HG02763 (cell line): Measurements from ENCODE around the gene PHF13.

ENCODE experiments used
- ATAC-seq: cut with Tn5 transposase; IDR thresholded peaks from one replicate; pipeline ENCODE4 v1.9.1; 2021; ENCODE audit warnings: mild to moderate bottlenecking, moderate library complexity; ENCODE audit not compliant: unreplicated experiment

Gene PHF13

DNA sequence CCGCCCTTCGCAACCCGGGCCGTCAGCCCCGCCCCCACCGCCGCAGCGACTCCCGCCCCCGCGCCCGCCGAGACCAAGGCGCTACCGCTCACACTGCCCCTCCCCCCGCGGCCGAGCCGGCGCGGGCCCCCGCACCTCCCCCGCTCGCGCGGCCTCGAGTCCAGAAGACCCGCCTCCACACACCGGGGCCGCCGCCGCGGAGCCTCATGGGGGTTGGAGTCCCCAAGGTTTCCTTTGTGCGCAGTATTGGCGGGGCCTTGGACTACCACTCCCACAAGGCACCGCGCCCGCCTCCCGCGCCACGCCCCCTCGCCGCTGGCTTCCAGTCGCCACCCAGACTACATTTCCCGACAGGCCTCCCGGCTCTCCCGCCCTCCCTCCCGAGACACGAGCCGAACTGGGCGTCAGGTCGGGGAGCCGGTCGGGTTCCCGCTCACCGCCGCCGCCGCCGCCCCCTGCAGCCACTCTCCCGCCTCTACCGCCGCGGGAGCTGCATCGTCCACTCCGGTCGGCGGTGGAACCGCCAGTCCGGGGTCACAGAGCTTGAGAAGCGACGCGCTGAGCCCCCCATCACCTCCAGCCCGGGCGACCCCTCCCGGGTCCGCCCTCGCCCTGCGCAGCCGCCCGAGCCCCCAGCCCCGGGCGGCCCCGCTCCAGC, at the start of gene PHF13:
Gene PHF13, plus strand, starts transcription at position 371 of the 658 bp plus-strand sequence. CDS start 336 bp downstream, outside the sequence.
- peak; percentile 92 for ATAC-seq

DNA sequence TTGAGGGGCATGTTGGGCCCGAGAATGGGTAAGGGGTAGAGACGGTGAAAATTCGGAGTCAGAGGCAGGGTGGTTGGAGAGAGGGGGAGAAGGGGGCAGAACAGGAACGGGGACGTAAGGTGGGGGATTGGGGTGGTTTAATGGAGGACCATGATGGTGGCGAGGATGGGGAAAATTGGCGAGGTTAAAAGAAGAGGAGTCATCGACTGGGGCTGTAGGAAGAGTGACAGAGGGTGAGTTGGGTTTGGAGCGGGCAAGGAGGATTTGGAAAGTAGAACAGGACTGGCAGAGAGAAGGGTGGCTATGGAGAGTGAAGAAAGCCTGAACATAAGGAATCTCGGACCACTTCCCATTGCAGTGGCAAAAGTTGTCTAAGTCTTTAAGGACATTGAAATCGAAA, 44.5 kb upstream of the PHF13 start:
- ATAC-seq: no peak

DNA sequence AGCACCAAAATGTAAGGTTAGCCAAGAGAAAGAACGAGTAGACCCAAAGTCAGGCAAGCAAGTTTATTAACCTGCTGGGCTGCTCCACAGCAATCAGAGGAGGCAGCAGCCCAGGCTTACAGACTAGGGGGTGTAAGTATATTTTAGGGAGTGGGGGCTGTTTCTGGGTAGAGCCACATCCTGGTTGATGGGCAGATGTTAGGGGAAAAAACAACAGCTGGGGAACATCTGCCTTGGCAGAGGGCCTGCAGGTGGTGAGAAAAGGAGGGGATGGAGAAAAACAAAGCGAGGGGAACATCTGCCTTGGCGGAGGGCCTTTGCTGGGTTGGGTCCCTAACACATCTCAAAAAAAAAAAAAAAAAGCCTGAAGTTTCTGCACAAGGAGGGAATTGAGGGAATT, 43.4 kb upstream of the PHF13 start:
- ATAC-seq: no peak

DNA sequence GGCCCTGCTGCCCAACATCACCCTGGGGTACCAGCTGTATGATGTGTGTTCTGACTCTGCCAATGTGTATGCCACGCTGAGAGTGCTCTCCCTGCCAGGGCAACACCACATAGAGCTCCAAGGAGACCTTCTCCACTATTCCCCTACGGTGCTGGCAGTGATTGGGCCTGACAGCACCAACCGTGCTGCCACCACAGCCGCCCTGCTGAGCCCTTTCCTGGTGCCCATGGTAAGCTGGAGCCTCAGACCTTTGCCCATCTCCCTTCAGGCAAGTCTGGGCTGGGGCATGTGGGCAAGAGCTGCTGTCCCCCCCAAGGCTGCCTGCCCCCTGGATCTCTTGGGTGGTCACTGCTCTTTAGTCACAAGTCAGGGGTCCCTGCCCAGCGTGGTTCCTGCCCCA, 42.5 kb upstream of the PHF13 start:
- no peak for ATAC-seq

DNA sequence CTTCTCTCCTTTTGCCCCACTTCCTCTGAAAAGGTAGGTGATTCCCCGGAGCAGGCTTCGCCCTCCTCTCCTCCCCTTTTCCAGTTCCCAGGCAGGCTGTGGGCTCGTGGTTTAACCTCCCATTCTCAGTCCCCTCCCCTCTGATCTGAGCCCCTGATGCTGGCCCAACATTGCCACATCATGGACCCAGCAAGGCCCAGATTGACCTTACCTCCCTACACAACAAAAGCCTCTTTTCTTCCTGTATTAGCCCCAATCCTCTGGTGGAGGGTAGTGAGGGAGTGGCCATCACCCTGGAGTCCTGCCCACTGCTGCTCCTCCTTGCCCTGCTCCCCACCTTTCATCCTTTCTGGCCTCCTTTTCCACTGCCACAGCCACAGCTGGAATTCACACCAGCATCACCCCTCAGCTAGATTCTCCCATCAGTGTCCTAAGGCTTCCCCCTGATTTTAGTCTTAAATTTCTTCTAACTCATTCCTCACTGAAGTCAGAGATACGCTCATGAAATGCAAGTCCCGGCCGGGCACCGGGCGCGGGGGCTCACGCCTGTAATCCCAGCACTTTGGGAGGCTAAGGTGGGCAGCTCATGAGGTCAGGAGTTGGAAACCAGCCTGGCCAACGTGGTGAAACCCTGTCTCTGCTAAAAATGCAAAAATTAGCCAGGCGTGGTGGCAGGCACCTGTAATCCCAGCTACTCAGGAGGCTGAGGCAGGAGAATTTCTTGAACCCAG, 40.7 kb upstream of the PHF13 start:
- ATAC-seq: no peak

DNA sequence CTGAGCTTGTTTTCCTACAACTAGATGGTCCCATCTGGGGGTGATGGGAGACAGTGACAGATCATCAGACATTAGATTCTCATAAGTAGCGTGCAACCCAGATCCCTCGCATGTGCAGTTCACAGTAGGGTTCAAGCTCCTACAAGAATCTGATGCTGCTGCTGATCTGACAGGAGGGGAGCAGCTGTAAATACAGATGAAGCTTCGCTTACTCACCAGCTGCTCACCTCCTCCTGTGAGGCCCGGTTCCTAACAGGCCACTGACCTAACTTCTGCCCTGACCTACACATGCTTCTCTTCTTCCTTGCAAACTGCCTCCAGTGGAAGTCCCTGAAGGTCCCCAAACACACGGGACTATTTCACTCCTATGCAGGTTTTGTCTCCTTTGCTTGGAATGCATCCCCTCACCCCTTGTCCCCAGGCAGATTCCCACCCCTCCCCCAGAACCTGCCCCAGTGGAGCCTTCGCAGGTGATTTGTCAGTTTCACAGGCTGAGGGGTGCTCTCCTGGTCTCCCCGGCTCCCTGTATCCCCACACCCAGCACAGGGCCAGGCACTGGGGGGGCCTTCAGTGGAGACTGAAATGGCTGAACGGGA, 39.4 kb upstream of the PHF13 start:
- ATAC-seq: no peak

DNA sequence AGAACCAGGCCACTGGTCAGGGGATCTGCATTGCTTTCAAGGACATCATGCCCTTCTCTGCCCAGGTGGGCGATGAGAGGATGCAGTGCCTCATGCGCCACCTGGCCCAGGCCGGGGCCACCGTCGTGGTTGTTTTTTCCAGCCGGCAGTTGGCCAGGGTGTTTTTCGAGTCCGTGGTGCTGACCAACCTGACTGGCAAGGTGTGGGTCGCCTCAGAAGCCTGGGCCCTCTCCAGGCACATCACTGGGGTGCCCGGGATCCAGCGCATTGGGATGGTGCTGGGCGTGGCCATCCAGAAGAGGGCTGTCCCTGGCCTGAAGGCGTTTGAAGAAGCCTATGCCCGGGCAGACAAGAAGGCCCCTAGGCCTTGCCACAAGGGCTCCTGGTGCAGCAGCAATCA, 38.7 kb upstream of the PHF13 start:
- ATAC-seq: no peak

DNA sequence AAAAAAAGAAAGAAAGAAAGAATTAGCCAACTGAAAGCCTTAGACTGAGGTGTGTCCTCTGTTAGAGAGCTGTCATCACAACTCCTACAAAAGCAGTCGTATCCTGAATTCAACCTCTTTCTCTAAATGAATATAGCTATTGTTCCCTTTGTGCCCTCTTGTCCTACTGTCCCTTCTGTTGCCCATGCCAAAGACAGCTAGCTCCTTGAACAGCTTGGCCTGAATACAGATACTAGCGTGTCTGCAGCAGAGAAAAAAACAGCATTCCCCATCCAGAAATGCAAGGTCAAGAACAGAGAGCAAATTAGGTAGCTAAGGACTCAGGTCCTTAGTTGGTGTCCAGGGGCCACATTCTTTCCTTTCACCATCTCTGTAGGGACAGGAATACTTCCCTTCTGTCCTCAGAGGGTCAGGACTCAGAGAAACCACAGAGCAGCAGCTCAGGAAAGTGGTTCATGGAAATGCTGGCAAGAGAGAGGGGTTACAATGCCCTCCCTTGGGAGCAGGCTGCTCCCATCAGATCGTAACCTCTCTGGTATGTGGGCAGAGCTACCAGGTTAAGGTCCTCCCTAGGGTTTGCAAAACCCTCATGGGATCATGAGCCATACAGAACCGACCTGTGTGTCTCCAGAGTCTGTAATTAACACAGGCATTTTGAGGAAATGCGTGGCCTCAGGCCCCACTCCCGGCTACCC, 35.6 kb upstream of the PHF13 start:
- ATAC-seq: no peak

DNA sequence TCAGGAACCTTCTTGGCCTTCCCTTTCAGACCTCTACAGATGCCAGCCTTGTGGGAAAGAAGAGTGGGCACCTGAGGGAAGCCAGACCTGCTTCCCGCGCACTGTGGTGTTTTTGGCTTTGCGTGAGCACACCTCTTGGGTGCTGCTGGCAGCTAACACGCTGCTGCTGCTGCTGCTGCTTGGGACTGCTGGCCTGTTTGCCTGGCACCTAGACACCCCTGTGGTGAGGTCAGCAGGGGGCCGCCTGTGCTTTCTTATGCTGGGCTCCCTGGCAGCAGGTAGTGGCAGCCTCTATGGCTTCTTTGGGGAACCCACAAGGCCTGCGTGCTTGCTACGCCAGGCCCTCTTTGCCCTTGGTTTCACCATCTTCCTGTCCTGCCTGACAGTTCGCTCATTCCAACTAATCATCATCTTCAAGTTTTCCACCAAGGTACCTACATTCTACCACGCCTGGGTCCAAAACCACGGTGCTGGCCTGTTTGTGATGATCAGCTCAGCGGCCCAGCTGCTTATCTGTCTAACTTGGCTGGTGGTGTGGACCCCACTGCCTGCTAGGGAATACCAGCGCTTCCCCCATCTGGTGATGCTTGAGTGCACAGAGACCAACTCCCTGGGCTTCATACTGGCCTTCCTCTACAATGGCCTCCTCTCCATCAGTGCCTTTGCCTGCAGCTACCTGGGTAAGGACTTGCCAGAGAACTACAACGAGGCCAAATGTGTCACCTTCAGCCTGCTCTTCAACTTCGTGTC, 34.7 kb upstream of the PHF13 start:
- ATAC-seq: no peak

DNA sequence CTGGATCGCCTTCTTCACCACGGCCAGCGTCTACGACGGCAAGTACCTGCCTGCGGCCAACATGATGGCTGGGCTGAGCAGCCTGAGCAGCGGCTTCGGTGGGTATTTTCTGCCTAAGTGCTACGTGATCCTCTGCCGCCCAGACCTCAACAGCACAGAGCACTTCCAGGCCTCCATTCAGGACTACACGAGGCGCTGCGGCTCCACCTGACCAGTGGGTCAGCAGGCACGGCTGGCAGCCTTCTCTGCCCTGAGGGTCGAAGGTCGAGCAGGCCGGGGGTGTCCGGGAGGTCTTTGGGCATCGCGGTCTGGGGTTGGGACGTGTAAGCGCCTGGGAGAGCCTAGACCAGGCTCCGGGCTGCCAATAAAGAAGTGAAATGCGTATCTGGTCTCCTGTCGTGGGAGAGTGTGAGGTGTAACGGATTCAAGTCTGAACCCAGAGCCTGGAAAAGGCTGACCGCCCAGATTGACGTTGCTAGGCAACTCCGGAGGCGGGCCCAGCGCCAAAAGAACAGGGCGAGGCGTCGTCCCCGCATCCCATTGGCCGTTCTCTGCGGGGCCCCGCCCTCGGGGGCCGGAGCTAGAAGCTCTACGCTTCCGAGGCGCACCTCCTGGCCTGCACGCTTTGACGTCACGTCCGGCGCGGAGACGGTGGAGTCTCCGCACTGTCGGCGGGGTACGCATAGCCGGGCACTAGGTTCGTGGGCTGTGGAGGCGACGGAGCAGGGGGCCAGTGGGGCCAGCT, 34.0 kb upstream of the PHF13 start, which contains the start of gene ZBTB48:
Gene ZBTB48, plus strand, starts transcription at position 621 of the 745 bp plus-strand sequence. CDS start 616 bp downstream, outside the sequence.
- peak; percentile 98 for ATAC-seq

DNA sequence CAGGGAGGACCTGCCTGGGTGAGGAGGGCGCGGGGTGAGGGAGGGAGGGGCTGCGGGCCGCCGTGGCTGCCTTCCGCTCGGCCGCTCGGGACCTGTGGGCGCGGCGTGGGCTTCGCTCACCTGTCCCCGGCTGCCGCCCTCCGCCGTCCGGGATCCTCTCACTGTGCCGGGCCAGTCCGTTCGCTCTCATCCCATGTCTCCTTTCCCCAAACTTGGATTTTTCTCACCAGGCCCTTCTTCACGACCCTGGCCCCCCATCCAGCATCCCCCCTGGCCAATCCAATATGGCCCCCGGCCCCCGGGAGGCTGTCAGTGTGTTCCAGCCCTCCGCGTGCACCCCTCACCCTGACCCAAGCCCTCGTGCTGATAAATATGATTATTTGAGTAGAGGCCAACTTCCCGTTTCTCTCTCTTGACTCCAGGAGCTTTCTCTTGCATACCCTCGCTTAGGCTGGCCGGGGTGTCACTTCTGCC, 33.4 kb upstream of the PHF13 start:
- no peak for ATAC-seq

DNA sequence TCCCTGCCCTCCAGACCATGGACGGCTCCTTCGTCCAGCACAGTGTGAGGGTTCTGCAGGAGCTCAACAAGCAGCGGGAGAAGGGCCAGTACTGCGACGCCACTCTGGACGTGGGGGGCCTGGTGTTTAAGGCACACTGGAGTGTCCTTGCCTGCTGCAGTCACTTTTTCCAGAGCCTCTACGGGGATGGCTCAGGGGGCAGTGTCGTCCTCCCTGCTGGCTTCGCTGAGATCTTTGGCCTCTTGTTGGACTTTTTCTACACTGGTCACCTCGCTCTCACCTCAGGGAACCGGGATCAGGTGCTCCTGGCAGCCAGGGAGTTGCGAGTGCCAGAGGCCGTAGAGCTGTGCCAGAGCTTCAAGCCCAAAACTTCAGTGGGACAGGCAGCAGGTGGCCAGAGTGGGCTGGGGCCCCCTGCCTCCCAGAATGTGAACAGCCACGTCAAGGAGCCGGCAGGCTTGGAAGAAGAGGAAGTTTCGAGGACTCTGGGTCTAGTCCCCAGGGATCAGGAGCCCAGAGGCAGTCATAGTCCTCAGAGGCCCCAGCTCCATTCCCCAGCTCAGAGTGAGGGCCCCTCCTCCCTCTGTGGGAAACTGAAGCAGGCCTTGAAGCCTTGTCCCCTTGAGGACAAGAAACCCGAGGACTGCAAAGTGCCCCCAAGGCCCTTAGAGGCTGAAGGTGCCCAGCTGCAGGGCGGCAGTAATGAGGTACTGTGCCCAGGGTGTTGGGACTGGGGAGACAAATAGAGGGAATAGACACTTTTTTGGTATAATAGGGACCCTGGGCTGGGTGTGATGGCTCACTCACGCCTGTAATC, 32.7 kb upstream of the PHF13 start:
- ATAC-seq: no peak

DNA sequence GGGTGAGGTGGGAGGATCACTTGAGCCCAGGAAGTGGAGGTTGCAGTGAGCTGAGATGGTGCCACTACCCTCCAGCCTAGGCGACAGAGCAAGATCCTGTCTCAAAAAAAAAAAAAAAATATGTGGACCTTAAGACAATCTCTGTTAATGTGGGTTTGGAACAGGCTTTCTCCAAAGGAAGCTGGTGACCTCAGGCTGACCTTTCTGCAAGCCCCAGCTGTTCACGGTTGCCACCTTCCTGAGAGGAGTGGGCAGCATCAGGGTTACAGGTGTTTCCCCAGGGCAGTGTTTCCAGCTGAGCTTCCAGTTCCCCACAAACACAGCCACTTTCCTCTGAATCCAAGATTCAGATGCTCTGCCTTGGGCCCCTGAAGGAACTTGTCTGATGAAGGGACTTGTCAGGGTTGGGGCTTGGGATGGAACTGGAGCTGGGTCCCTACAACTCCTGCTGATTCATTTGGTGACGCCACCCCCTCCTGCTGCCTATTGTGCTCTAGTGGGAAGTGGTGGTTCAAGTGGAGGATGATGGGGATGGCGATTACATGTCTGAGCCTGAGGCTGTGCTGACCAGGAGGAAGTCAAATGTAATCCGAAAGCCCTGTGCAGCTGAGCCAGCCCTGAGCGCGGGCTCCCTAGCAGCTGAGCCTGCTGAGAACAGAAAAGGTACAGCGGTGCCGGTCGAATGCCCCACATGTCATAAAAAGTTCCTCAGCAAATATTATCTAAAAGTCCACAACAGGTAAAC, 31.8 kb upstream of the PHF13 start:
- ATAC-seq: no peak

DNA sequence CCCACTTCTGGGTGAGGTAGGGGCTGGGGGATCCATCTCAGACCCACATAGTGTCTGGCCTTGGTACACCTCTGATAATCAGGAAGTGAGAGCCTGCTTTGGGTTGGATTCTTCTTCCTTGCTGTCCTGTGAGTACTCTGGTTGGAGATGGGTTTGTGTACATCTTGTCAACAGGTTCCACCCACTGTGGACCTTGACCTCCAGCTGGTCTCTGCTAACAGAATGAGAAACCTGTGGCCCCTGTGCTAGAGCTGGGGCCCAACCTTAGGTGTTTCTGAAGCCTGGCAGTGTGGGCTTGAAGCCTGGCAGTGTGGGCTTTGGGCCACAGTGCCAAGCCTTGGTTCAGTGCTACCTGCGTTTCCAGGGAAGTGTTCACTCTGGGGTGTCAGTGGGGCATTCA, 31.2 kb upstream of the PHF13 start:
- no peak for ATAC-seq

DNA sequence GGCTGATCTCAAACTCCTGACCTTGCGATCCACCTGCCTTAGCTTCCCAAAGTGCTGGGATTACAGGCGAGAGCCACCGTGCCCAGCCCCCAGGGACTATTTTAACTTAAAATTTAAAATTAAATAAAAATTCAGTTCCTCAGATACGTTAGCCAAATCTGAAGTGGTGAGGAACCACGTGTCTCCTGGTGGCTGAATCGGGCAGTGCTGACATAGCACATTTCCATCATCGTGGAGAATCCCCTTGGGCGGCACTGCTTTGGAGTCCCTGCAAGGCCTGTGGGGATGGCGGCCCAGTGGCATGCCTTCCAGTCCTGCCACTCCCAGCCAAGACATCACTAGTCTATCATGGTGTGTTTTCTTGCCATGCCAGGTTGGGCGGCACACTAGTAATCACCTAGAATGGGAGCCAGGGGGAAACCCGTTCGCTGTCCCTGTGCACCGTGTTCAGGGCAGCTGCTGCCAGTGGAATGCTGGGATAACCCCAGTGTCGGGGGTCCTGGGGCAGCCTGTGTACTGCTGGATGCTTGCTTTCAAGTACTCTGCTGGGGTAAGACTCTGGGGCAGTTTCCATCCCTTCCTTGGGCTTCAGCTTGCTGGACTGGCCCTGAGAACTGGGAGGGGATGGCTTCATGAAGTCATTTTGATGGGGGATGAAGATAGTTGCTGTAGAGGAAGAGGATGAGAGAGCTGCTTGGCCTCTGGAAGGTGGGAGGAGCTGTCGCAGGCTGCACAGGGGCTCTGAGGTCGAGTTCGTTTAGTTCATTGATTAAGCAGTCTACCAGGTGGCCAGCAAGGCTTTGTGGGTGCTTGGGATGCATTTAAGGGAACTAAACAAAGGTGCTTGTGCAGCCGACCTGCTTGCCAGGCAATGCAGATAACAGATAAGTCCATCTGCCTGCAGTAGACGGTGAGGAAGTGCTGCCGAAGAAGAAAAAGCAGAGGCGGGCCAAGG, 29.1 kb upstream of the PHF13 start:
- ATAC-seq: no peak

DNA sequence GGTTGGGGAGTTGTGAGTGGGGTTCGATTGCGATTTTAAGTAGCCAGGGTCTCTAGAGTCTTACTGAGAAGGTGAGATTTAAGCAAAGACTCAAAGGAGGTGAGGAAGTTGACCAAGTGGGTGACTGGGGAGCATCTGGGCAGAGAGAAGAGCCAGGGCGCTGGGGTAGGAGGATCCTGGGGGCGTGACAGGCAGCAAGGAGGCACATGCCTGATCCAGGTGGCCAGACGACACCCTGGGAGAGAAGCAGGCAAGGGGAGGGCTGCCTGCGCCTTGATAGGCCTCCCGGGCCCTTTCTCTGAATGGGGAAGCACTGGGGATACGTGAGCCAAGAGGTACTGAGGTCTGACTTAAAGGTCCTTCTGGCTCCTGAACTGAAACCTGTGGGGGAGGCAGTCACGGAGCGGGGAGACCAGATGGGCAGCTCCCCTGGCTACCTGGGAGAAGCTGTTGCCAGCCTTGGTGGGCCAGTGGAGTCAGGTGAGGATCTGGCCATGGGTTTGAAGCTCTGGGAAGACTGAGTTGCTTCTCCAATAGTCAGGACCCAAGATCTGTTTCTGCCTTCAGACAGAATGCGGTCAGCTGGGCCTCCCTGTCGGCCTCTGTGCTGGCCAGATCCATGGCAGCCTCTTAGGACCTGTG, 28.3 kb upstream of the PHF13 start:
- no peak for ATAC-seq

DNA sequence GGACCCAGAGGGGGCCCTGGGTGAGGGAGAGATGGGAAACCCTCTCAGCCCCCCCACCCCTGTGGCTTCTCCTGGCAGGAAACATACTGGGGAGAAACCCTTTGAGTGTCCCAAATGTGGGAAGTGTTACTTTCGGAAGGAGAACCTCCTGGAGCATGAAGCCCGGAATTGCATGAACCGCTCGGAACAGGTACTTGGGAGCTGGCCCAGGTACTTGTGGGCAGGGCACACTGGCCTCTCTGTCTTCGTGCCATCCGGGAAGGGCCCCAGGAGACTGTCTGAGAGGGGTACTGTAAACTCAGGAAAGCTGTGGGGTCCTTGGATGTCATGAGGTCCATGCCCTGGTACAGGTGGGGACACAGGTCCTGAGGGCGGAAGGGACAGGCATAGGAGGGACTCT, 27.7 kb upstream of the PHF13 start:
- no peak for ATAC-seq
